Measurements from ENCODE around the gene LRCH1. TPM values are rescaled to one million over a fixed set of nuclear protein-coding genes. Genes with fewer than 3 reads are reported as not detected.

The LRCH1 gene
- total and polyA plus RNA-seq, 2 of the 13 experiments (the other 11 are each of a cell fraction or from before 2014, with no cell fraction given), result 4.1 to 12.6 TPM

DNA sequence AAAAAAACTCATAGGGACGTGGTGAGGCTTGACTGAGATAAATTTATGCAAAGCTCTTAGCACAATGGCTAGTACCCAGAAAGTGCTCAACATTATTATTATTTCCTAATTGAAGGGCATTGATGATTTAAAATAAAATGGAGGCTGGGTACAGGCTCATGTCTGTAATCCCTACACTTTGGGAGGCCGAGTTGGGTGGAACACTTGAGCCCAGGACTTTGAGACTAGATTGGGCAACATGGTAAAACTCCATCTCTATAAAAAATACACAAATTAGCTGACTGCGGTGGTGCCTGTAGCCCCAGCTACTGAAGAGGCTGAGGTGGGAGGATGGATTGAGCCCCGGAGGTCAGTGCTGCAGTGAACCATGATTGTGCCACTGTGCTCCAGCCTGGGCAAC lies 49.6 kb downstream of the LRCH1 start:
- Histone ChIP-seq H3K27me3 (ENCODE audit: control insufficient read depth in 1 of 2, insufficient read depth in 2 of 2, low read length in 2 of 2) (no peaks in the 10 kb centered on the region), H3K9me3 (ENCODE audit: low read length) (no peaks in the 10 kb centered on the region), H3K4me1 (ENCODE audit: insufficient read depth, low read length) (peaks cover 77% of the 10 kb centered on the region), H2AFZ (ENCODE audit: low read length) (no peak overlapping the region), H3K9ac (ENCODE audit: insufficient read depth, low read depth, low read length) (no peak overlapping the region), H3K4me2 (ENCODE audit: low read depth, low read length) (no peak overlapping the region), H3K27ac (ENCODE audit: extremely low read length, insufficient read depth, low read length) (no peak overlapping the region), H4K20me1 (ENCODE audit: insufficient read depth, low read length) (no peaks in the 10 kb centered on the region), H3K79me2 (ENCODE audit: insufficient read depth, low read length) (peaks cover 43% of the 10 kb centered on the region), H3K4me3 (replicated peaks in 1 of 3; ENCODE audit: insufficient read depth in 1 of 3, low read depth in 2 of 3, low read length in 3 of 3) (no peak overlapping the region), H3K36me3 (replicated peaks in 1 of 2; ENCODE audit: control insufficient read depth in 1 of 2, insufficient read depth in 2 of 2, low read length in 2 of 2) (no peaks in the 10 kb centered on the region)
- WGBS (ENCODE audit: low lambda C conversion rate), result 93% methylated on average over 4 of the region's 4 CpGs
- TF ChIP-seq MIER2 (CRISPR knock-in tag; IDR thresholded peaks at IDR 0.05), result no peak
- no peak for TF ChIP-seq ZNF782 (CRISPR knock-in tag; IDR thresholded peaks at IDR 0.05; ENCODE audit: borderline replicate concordance)
- TF ChIP-seq TEAD2 (CRISPR knock-in tag; IDR thresholded peaks at IDR 0.05), result no peak
- TF ChIP-seq, protein P1, sequence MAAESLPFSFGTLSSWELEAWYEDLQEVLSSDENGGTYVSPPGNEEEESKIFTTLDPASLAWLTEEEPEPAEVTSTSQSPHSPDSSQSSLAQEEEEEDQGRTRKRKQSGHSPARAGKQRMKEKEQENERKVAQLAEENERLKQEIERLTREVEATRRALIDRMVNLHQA (CRISPR knock-in tag; IDR thresholded peaks at IDR 0.05), result no peak
- TF ChIP-seq ZNF441 (CRISPR knock-in tag; IDR thresholded peaks at IDR 0.05; ENCODE audit: borderline replicate concordance), result no peak
- TF ChIP-seq, protein P2, sequence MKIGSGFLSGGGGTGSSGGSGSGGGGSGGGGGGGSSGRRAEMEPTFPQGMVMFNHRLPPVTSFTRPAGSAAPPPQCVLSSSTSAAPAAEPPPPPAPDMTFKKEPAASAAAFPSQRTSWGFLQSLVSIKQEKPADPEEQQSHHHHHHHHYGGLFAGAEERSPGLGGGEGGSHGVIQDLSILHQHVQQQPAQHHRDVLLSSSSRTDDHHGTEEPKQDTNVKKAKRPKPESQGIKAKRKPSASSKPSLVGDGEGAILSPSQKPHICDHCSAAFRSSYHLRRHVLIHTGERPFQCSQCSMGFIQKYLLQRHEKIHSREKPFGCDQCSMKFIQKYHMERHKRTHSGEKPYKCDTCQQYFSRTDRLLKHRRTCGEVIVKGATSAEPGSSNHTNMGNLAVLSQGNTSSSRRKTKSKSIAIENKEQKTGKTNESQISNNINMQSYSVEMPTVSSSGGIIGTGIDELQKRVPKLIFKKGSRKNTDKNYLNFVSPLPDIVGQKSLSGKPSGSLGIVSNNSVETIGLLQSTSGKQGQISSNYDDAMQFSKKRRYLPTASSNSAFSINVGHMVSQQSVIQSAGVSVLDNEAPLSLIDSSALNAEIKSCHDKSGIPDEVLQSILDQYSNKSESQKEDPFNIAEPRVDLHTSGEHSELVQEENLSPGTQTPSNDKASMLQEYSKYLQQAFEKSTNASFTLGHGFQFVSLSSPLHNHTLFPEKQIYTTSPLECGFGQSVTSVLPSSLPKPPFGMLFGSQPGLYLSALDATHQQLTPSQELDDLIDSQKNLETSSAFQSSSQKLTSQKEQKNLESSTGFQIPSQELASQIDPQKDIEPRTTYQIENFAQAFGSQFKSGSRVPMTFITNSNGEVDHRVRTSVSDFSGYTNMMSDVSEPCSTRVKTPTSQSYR (CRISPR knock-in tag; IDR thresholded peaks at IDR 0.05; ENCODE audit: borderline replicate concordance), result no peak
- TF ChIP-seq ARNT (IDR thresholded peaks at IDR 0.05), result no peak
- no peak for TF ChIP-seq ZNF768 (CRISPR knock-in tag; IDR thresholded peaks at IDR 0.05)
- TF ChIP-seq, protein P3, sequence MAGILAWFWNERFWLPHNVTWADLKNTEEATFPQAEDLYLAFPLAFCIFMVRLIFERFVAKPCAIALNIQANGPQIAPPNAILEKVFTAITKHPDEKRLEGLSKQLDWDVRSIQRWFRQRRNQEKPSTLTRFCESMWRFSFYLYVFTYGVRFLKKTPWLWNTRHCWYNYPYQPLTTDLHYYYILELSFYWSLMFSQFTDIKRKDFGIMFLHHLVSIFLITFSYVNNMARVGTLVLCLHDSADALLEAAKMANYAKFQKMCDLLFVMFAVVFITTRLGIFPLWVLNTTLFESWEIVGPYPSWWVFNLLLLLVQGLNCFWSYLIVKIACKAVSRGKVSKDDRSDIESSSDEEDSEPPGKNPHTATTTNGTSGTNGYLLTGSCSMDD (CRISPR knock-in tag; IDR thresholded peaks at IDR 0.05), result no peak
- no peak for TF ChIP-seq JUND (CRISPR knock-in tag; IDR thresholded peaks at IDR 0.05)
- TF ChIP-seq ZNF766 (CRISPR knock-in tag; IDR thresholded peaks at IDR 0.05; ENCODE audit: borderline replicate concordance), result no peak
- TF ChIP-seq, protein P4, sequence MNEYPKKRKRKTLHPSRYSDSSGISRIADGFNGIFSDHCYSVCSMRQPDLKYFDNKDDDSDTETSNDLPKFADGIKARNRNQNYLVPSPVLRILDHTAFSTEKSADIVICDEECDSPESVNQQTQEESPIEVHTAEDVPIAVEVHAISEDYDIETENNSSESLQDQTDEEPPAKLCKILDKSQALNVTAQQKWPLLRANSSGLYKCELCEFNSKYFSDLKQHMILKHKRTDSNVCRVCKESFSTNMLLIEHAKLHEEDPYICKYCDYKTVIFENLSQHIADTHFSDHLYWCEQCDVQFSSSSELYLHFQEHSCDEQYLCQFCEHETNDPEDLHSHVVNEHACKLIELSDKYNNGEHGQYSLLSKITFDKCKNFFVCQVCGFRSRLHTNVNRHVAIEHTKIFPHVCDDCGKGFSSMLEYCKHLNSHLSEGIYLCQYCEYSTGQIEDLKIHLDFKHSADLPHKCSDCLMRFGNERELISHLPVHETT (CRISPR knock-in tag; conservative IDR thresholded peaks at IDR 0.05), result no peak
- TF ChIP-seq ZNF678 (CRISPR knock-in tag; IDR thresholded peaks at IDR 0.05), result no peak
- TF ChIP-seq, protein P5, sequence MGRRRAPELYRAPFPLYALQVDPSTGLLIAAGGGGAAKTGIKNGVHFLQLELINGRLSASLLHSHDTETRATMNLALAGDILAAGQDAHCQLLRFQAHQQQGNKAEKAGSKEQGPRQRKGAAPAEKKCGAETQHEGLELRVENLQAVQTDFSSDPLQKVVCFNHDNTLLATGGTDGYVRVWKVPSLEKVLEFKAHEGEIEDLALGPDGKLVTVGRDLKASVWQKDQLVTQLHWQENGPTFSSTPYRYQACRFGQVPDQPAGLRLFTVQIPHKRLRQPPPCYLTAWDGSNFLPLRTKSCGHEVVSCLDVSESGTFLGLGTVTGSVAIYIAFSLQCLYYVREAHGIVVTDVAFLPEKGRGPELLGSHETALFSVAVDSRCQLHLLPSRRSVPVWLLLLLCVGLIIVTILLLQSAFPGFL (CRISPR knock-in tag; IDR thresholded peaks at IDR 0.05), result no peak
- TF ChIP-seq ESRRA (CRISPR knock-in tag; IDR thresholded peaks at IDR 0.05; ENCODE audit: low read depth), result no peak
- TF ChIP-seq, protein P6, sequence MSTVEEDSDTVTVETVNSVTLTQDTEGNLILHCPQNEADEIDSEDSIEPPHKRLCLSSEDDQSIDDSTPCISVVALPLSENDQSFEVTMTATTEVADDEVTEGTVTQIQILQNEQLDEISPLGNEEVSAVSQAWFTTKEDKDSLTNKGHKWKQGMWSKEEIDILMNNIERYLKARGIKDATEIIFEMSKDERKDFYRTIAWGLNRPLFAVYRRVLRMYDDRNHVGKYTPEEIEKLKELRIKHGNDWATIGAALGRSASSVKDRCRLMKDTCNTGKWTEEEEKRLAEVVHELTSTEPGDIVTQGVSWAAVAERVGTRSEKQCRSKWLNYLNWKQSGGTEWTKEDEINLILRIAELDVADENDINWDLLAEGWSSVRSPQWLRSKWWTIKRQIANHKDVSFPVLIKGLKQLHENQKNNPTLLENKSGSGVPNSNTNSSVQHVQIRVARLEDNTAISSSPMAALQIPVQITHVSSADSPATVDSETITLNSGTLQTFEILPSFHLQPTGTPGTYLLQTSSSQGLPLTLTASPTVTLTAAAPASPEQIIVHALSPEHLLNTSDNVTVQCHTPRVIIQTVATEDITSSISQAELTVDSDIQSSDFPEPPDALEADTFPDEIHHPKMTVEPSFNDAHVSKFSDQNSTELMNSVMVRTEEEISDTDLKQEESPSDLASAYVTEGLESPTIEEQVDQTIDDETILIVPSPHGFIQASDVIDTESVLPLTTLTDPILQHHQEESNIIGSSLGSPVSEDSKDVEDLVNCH (CRISPR knock-in tag; IDR thresholded peaks at IDR 0.05), result no peak
- TF ChIP-seq ATM (IDR thresholded peaks at IDR 0.05; ENCODE audit: borderline replicate concordance), result no peak
- no peak for TF ChIP-seq SP4 (CRISPR knock-in tag; IDR thresholded peaks at IDR 0.05)
- POLR2A ChIA-PET, result no interaction called here
- DNase-seq (ENCODE audit: low spot score) (no peak), ATAC-seq (no peak), FAIRE-seq (no peak)
- no TSS peak for BruUV-seq (replicated peaks)
- in situ Hi-C loops (cut with HindIII; ENCODE audit: extremely low pct_ligation_motif_present, low pct_unique_long_range_greater_than_20kb), result no loop called here
- CTCF ChIA-PET (ENCODE audit: low intra/inter-chr PET ratio, low total read pairs), result interaction anchor here (1.3 kb wide), 1 partner anchor 118 kb away, joined by 5 read pairs; no protein-coding TSS in a partner anchor
- intact Hi-C loops (cut with micrococcal nuclease; ENCODE audit: unreplicated experiment), result no loop called here

Data from HepG2 (cell line).